OCI-LY7 (cell line): Measurements from ENCODE around the gene EPHA6. TPM values are rescaled to one million over a fixed set of nuclear protein-coding genes. Genes with fewer than 3 reads are reported as not detected.

Experiments used
- BruUV-seq: library from RNA; stranded (reverse); fragments of 400-500 nt; replicated peaks from 2 replicates; lab custom pipeline; 2021; lab: Mats Ljungman, UMichigan
- CTCF ChIA-PET: fragments of 300-600 bp; sonication (Branson Sonifier 250); formaldehyde crosslinking; loops from one replicate; lab custom pipeline; 2022; ENCODE audit warnings: antibody characterized with exemption; ENCODE audit not compliant: unreplicated experiment; lab: Charles Lee
- POLR2A ChIA-PET: fragments of 300-600 bp; sonication (Branson Sonifier 250); formaldehyde crosslinking; loops from one replicate; lab custom pipeline; 2022; ENCODE audit warnings: antibody characterized with exemption; lab: Charles Lee
- DNase-seq: peaks from one replicate; pipeline ENCODE4 v3.0.0-alpha.2; 2015; ENCODE audit warnings: low spot score
- H2AFZ ChIP-seq: fragments of 200-600 bp; sonication (generic), shearing (Covaris generic); 2 replicates; pipeline ENCODE4 v1.6.1; 2014; ENCODE audit warnings: mild to moderate bottlenecking, antibody characterized with exemption, low read length, moderate library complexity
- H3K27ac ChIP-seq: fragments of 200-600 bp; sonication (generic); 2 replicates; pipeline ENCODE4 v1.5.1; 2014; ENCODE audit warnings: mixed run types, low read depth, mild to moderate bottlenecking, moderate library complexity, low read length, inconsistent platforms; ENCODE audit not compliant: poor library complexity, severe bottlenecking
- H3K36me3 ChIP-seq: fragments of 200-600 bp; sonication (generic); 2 replicates; pipeline ENCODE4 v1.6.1; 2014; ENCODE audit warnings: mild to moderate bottlenecking, antibody characterized with exemption, low read length, moderate library complexity, mixed read lengths; ENCODE audit not compliant: insufficient read depth
- H3K4me1 ChIP-seq: fragments of 200-600 bp; sonication (generic); 2 replicates; pipeline ENCODE4 v1.5.1; 2014; ENCODE audit warnings: mild to moderate bottlenecking, low read length; ENCODE audit not compliant: insufficient read depth, poor library complexity, severe bottlenecking
- H3K4me2 ChIP-seq: fragments of 200-600 bp; sonication (generic); 2 replicates; pipeline ENCODE4 v1.6.1; 2014; ENCODE audit warnings: mild to moderate bottlenecking, low read length
- H3K4me3 ChIP-seq: fragments of 200-600 bp; sonication (generic); 2 replicates; pipeline ENCODE4 v1.5.1; 2014; ENCODE audit warnings: mild to moderate bottlenecking, low read depth, low read length; ENCODE audit not compliant: poor library complexity, severe bottlenecking
- H3K79me2 ChIP-seq: fragments of 200-600 bp; sonication (generic); 2 replicates; pipeline ENCODE4 v1.6.1; 2016; ENCODE audit warnings: low read depth, mild to moderate bottlenecking, low read length, moderate library complexity, mixed read lengths; ENCODE audit not compliant: insufficient read depth
- H3K9me2 ChIP-seq: fragments of 200-600 bp; sonication (generic); 2 replicates; pipeline ENCODE4 v1.6.1; 2016; ENCODE audit warnings: mild to moderate bottlenecking, low read length, mixed read lengths; ENCODE audit not compliant: insufficient read depth
- H3K9me3 ChIP-seq: fragments of 200-600 bp; sonication (generic); 2 replicates; pipeline ENCODE4 v1.6.1; 2014; ENCODE audit warnings: mild to moderate bottlenecking, mixed run types, low read length, mixed read lengths
- H4K20me1 ChIP-seq: fragments of 200-600 bp; sonication (generic); 2 replicates; pipeline ENCODE4 v1.6.1; 2014; ENCODE audit warnings: mild to moderate bottlenecking, antibody characterized with exemption, low read length, moderate library complexity, mixed read lengths; ENCODE audit not compliant: insufficient read depth
- CTCF ChIP-seq: fragments of 200-600 bp; sonication (generic); conservative IDR thresholded peaks from 2 replicates; pipeline ENCODE4 v1.5.1; 2014; ENCODE audit warnings: mild to moderate bottlenecking, antibody characterized with exemption, low read length, moderate library complexity, mixed read lengths
- EZH2phosphoT487 ChIP-seq: fragments of 200-600 bp; sonication (generic); IDR thresholded peaks from 2 replicates; pipeline ENCODE4 v1.6.1; 2018; ENCODE audit warnings: low read depth, borderline replicate concordance, mild to moderate bottlenecking, mixed run types, antibody characterized with exemption, low read length, moderate library complexity, mixed read lengths
- intact Hi-C: fragments of 100-400 bp; cut with micrococcal nuclease; formaldehyde crosslinking; loops from one replicate; pipeline ENCODE4 v1.10.0; 2022; ENCODE audit not compliant: unreplicated experiment
- total RNA-seq, 2 experiments: library from RNA; depleted of rRNA in 1 of 2; stranded (reverse); fragments of >200 nt in 1 of 2; shearing (Covaris generic) in 1 of 2; gene quantifications; 2 replicates each; pipeline ENCODE4 v1.2.3, GENCODE V29; 2014 to 2022

EPHA6 gene
- total RNA-seq, 2 experiments from 2014 or later: not detected

DNA sequence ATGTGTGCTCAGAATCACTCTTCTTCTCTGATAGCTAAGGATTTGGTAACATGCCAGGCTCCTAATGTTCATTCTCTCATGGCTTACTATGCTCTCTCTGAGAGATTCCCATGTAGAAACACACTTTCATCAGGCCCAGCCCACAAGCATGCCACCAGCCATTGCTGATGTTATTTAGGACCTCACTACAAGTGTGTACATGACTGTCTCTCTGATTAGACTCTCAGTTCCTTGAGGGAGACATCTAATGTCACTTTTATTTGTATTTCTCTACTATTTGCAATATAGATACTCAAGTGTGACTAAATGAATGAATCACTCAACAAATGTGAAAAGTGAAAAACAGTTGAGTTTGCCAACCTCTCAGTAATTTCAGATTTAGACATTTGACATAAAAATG lies 865.8 kb downstream of the EPHA6 start:
- H3K36me3 ChIP-seq: no peaks in the 10 kb centered on the region
- H3K9me2 ChIP-seq: no peaks in the 10 kb centered on the region
- BruUV-seq: no TSS peak
- no peaks in the 10 kb centered on the region for H4K20me1 ChIP-seq
- ChIA-PET CTCF (no interaction called here), POLR2A (no interaction called here)
- no peak for DNase-seq
- no peaks in the 10 kb centered on the region for H3K79me2 ChIP-seq
- no peaks in the 10 kb centered on the region for H3K4me1 ChIP-seq
- TF ChIP-seq CTCF: no peak
- TF ChIP-seq EZH2phosphoT487: no peak
- H3K27ac ChIP-seq: no peak overlapping the region
- H2AFZ ChIP-seq: no peak overlapping the region
- H3K4me2 ChIP-seq: no peak overlapping the region
- no peak overlapping the region for H3K4me3 ChIP-seq
- no peaks in the 10 kb centered on the region for H3K9me3 ChIP-seq
- intact Hi-C loops: no loop called here

DNA sequence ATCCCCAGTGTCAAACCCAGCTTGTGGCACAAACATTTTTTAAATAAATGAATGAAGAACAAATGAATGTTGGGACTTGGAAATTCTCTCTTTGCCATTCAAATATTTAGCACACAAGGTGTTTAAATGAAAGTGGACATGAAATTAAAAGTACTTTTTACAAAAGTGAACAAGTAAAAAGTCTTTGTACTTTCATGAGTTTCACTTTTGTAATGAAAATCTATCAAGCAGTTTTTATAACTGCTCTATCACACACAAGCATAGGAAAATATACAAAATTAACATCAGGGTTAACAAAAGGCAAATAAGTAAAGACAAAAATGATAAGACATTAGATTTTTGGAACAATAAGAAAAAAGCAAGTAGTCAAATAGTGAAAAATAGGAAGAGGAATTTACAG lies 866.3 kb downstream of the EPHA6 start:
- BruUV-seq: no TSS peak
- no peak overlapping the region for H3K4me2 ChIP-seq

DNA sequence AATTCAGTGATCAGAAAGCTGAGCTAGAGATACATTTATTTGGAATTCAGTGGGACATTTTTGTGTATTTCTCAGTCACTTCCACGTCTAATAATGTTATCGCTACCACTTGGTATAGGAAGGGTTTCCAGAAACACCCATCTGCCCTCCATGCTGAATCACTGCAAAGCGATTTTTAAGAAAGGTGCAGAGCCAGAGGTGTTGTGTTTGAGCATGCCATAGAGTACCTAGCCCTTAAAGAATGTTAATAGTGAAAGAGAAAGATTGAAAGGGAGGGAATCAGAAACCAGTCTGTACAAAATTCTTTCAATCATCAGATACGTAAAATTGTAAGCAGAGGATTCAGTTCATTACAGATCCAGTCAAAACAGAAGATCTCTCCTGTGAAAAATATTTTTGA lies 870.1 kb downstream of the EPHA6 start:
- no peak for TF ChIP-seq CTCF
- no peak for TF ChIP-seq EZH2phosphoT487
- ChIA-PET POLR2A (no interaction called here), CTCF (no interaction called here)
- BruUV-seq: no TSS peak
- intact Hi-C loops: no loop called here
- Histone ChIP-seq H3K36me3 (no peaks in the 10 kb centered on the region), H3K4me3 (no peak overlapping the region), H3K27ac (no peak overlapping the region), H3K79me2 (no peaks in the 10 kb centered on the region), H3K4me2 (no peak overlapping the region), H3K9me3 (no peaks in the 10 kb centered on the region), H3K9me2 (no peaks in the 10 kb centered on the region), H2AFZ (no peak overlapping the region), H3K4me1 (no peaks in the 10 kb centered on the region), H4K20me1 (no peaks in the 10 kb centered on the region)
- no peak for DNase-seq

More for the DNA sequence above, 866.3 kb downstream of the EPHA6 start:
- H3K27ac ChIP-seq: no peak overlapping the region
- no peak for DNase-seq
- ChIA-PET CTCF (no interaction called here), POLR2A (no interaction called here)
- no peaks in the 10 kb centered on the region for H3K4me1 ChIP-seq
- H3K4me3 ChIP-seq: no peak overlapping the region
- TF ChIP-seq EZH2phosphoT487 (no peak), CTCF (no peak)
- intact Hi-C loops: no loop called here
- no peaks in the 10 kb centered on the region for H4K20me1 ChIP-seq
- H3K9me2 ChIP-seq: no peaks in the 10 kb centered on the region
- no peaks in the 10 kb centered on the region for H3K79me2 ChIP-seq
- H2AFZ ChIP-seq: no peak overlapping the region
- no peaks in the 10 kb centered on the region for H3K36me3 ChIP-seq
- H3K9me3 ChIP-seq: no peaks in the 10 kb centered on the region
